ENCODE data around the gene TOR1A. TPM values are rescaled to one million over a fixed set of nuclear protein-coding genes. Genes with fewer than 3 reads are reported as not detected.

Gene TOR1A
- total RNA-seq, 4 donors from 2014 or later = 28.9 to 49.6 (median 39.8) TPM

DNA sequence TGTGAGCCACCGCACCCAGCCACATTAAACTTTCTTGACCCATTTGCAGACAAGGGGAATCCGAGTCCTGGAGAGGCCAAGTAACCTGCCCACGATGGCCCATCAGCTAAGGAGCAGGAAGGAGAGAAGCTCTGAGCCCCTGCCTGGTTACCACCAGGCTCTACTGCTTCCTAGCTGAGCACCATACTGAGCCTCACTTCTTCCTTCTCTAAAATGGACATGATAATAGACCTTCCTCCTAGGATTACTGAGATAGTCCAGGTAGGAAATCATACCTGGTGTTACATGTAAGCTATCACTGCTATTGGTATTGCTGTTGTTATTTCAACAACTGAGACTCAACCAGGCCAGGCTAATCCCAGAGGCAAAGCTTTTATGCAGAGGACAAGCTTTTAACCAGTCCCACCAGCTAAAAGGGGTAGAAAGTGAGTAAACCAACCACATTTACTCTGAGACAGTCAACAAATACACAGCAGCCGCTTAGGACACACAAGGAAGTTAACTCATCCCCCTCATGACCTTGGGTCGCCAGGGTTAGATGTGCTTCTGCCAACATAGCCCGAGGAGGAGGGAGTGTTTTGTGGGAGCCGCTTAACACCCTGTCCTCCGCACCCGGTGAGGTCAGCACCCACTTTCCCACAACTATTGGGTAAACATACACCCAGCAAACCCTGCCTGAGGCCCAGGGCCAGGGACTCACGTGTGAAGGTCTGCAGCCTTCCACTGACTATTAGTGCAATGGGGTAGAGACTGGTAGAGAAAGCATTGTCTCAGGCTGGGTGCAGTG, 50.5 kb downstream of the TOR1A start:
- TF ChIP-seq, protein P1, sequence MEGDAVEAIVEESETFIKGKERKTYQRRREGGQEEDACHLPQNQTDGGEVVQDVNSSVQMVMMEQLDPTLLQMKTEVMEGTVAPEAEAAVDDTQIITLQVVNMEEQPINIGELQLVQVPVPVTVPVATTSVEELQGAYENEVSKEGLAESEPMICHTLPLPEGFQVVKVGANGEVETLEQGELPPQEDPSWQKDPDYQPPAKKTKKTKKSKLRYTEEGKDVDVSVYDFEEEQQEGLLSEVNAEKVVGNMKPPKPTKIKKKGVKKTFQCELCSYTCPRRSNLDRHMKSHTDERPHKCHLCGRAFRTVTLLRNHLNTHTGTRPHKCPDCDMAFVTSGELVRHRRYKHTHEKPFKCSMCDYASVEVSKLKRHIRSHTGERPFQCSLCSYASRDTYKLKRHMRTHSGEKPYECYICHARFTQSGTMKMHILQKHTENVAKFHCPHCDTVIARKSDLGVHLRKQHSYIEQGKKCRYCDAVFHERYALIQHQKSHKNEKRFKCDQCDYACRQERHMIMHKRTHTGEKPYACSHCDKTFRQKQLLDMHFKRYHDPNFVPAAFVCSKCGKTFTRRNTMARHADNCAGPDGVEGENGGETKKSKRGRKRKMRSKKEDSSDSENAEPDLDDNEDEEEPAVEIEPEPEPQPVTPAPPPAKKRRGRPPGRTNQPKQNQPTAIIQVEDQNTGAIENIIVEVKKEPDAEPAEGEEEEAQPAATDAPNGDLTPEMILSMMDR (IDR thresholded peaks at IDR 0.05) = no peak
- TF ChIP-seq POLR2A (IDR thresholded peaks at IDR 0.05) = no peak
- peak in 1 of 3 donors; percentile 59 for DNase-seq
- H3K4me1 ChIP-seq = peaks cover 0 to 17% (median 0%) of the 10 kb centered on the region in 4 donors

DNA sequence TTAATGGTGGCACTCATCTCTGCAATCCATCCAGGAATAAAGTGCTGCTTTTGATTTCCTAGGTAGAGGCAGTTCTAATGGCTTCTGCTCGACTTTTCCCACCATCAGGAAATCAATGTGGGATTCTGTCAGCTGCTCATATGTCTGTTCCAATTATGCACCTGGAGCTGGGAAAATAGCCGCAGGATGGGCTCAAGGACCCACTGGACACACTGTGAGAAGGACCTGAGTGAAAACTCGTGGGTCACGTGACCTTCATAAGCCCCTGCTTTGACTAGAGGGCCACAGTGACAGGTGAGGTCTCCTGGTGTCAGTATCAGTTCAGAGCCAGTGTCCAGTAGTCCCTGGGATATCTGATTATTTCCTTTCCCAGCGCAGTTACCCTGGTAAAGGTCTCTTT, 53.2 kb downstream of the TOR1A start:
- Histone ChIP-seq H3K36me3 (no peaks in the 10 kb centered on the region), H3K4me3 (no peak overlapping the region), H3K27ac (no peak overlapping the region), H3K9me3 (no peaks in the 10 kb centered on the region), H3K27me3 (no peaks in the 10 kb centered on the region), H3K4me1 (peaks cover 0 to 3% (median 0%) of the 10 kb centered on the region in 4 donors)
- TF ChIP-seq POLR2A (IDR thresholded peaks at IDR 0.05) = no peak
- TF ChIP-seq, protein P1 (IDR thresholded peaks at IDR 0.05) = no peak
- no peak for DNase-seq

More for the DNA sequence above, 50.5 kb downstream of the TOR1A start:
- no peak overlapping the region for H3K27ac ChIP-seq
- no peaks in the 10 kb centered on the region for H3K9me3 ChIP-seq
- no peaks in the 10 kb centered on the region for H3K36me3 ChIP-seq
- H3K27me3 ChIP-seq = no peaks in the 10 kb centered on the region
- H3K4me3 ChIP-seq = no peak overlapping the region

DNA sequence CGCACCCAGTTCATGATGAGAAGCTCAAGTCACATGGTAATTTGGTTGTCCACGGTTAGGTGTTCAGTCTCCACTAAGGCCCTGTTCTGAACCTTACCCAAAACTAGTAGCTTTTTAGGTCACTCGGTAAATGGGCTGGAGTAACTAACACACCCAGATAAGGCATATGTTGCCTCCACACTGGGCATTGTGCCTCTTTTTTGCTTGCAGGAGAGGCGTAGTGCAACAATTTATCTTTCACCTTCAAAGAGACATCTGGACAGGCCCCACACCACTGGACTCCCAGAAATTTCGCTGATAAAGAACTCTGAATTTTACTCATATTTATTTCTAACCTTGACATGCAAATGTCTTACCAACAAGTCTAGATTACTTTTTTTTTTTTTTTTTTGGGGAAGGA, 54.3 kb downstream of the TOR1A start:
- Histone ChIP-seq H3K4me3 (no peak overlapping the region), H3K27ac (no peak overlapping the region), H3K4me1 (peaks cover 0 to 3% (median 0%) of the 10 kb centered on the region in 4 donors), H3K36me3 (no peaks in the 10 kb centered on the region), H3K27me3 (no peaks in the 10 kb centered on the region), H3K9me3 (no peaks in the 10 kb centered on the region)
- DNase-seq = no peak
- TF ChIP-seq POLR2A (IDR thresholded peaks at IDR 0.05) = no peak
- TF ChIP-seq, protein P1 (IDR thresholded peaks at IDR 0.05) = no peak

DNA sequence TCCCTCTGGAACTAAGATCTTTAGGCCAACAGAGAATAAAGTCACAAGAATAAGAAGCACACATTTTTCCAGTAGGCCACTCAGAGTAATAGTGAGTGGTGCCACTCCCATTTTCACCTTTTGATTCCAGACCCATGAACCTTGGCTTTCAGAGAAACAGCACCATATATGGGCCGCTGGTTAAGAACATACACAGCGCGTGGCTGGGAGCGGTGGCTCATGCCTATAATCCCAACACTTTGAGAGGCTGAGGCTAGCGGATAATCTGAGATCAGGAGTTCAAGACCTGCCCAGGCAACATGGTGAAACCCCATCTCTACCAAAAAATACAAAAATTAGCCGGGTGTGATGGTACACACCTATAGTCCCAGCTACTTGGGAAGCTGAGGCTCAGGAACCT, 55.5 kb downstream of the TOR1A start:
- DNase-seq = no peak
- TF ChIP-seq POLR2A (IDR thresholded peaks at IDR 0.05) = no peak
- TF ChIP-seq, protein P1 (IDR thresholded peaks at IDR 0.05) = no peak
- Histone ChIP-seq H3K27me3 (no peaks in the 10 kb centered on the region), H3K9me3 (no peaks in the 10 kb centered on the region), H3K27ac (no peak overlapping the region), H3K4me1 (peaks cover 0 to 3% (median 0%) of the 10 kb centered on the region in 4 donors), H3K4me3 (no peak overlapping the region), H3K36me3 (no peaks in the 10 kb centered on the region)

DNA sequence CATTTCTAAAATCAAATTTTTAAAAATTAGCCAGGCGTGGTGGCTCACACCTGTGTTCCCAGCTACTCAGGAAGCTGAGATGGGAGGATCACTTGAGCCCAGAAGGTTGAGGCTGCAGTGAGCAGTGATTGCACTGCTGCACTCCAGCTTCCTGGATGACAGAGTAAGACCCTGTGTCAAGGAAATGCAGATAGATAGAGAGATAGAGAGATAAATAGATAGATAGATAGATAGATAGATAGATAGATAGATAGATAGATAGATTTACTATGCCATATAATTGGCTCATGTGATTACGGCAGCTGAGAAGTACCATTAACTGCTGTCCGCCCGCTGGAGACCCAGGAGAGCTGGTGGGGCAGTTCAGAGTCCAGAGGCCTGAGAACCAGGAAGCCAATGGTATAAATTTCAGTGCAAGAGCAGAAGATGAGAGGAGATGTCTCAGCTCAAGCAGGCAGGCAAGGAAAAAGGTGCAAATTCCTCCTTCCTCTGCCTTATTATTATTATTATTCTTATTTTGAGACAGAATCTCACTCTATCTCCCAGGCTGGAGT, 58.1 kb downstream of the TOR1A start:
- Histone ChIP-seq H3K4me1 (peaks cover 0 to 3% (median 0%) of the 10 kb centered on the region in 4 donors), H3K27ac (no peak overlapping the region), H3K27me3 (no peaks in the 10 kb centered on the region), H3K36me3 (no peaks in the 10 kb centered on the region), H3K9me3 (no peaks in the 10 kb centered on the region), H3K4me3 (no peak overlapping the region)
- peak in 2 of 3 donors; percentile 55 to 60 for DNase-seq
- TF ChIP-seq, protein P1 (IDR thresholded peaks at IDR 0.05) = no peak
- TF ChIP-seq POLR2A (IDR thresholded peaks at IDR 0.05) = no peak

Measured in Peyer's patch (tissue), 4 donors.